ENCODE measurements around the gene MCRS1.

The MCRS1 gene

DNA sequence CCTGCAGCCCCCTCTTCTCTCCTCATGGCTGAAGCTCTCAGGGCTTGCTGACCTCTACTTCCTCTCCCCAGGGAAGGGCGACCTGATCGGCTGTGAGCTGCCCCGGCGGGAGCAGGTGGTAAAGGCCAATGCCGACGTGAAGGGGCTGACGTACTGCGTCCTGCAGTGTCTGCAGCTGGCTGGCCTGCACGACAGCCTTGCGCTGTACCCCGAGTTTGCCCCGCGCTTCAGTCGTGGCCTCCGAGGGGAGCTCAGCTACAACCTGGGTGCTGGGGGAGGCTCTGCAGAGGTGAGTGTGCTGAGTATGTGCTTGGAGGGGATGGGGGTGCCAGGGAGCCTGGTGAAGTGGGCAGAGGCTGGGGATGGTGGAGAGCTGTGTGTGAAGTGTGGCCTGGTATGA, 13.7 kb downstream of the MCRS1 start:
- no peak for DNase-seq

GRCh38 chr12:49553512-49554088, 14.3 kb downstream of the MCRS1 start:
- no peak for DNase-seq

DNA sequence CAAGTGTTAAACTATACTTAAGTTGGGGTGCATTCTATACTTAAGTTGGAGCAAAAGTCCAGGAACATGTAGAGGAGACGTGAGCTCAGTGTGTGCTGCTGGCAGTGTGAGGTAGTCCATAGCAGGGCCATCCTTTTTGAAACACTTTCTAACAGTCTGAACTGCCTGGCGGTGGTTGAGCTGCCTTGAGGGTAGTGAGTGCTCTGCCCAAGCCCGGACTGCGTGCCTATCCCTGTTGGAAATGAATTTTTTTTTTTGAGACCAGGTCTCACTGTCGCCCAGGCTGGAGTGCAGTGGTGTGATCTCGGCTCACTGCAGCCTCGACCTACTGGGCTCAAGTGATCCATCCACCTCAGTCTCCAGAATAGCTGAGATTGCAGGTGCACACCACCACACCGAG, 15.0 kb downstream of the MCRS1 start:
- no peak for DNase-seq

DNA sequence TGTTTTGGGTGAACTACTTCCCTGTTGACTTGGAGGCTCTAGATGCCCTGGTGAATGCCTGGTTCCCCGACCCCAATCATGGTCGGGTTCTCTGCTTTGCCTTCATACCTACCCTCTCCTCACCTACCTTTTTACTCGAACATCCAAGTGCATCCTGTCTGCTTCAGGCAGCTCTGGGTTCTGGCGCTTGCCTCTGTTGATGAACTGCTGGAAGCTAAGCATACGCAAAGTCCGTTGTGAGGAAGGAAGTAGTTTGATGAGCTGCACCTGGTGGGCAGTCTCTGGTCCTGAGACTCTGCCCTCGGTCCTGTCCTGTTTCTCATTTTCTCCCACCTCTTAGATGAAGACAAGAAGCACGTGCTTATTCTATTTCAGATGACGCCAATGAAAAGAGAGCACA, 15.5 kb downstream of the MCRS1 start:
- no peak for DNase-seq

DNA sequence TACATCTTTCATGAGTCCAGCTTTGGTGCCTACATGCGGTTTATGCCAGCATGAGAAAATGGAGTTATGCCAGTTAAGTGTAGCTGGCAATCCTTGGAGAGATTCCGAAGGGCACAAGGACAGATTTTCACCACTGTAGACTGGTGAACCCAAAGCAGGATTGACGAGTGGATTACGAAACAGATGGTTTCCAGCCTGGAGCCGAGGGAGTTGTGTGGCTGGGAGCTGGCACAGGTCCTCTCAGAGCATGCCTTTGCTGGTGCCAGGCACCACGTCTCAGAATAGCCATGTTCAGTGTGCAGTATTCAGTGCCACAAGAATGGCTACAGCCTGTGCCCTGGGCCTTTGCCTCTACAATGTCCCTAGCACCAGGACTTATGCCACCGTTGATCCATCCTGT, 15.9 kb downstream of the MCRS1 start:
- no peak for DNase-seq

- no peak for DNase-seq
These were observed 17.2 kb downstream of the MCRS1 start for GRCh38 chr12:49550693-49551252.

GRCh38 chr12:49549735-49550692, 17.9 kb downstream of the MCRS1 start:
- DNase-seq = no peak

GRCh38 chr12:49548822-49549648, 18.9 kb downstream of the MCRS1 start:
- no peak for DNase-seq

GRCh38 chr12:49548481-49548821, 19.5 kb downstream of the MCRS1 start:
- no peak for DNase-seq

DNA sequence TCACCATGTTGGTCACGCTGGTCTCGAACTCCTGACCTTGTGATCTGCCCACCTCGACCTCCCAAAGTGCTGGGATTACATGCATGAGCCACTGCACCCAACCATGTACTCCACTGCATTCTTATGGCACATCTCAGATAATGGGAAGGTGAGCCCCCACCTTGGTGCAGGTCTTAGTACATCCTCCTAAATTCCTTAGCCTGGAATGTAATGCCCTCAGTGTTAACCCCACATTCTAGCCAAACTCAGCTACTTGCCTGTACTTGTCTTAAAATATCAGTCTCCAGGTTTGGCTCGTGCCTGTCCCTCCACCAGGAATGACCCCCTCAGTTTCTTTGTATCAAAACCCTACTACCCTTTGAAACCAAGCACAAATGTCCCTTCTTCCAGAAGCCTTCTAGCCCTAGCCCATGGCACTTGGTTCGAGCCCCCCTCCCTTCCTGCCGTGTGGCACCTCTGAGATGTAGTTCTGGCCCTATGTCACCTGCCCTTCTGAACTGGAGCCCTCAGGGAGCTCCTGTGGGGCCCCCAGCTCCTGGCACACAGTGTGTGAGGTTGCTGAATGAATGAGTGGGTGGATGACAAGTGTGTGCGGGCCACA, 20.8 kb downstream of the MCRS1 start:
- no peak for DNase-seq

- no peak for DNase-seq
These were observed 21.5 kb downstream of the MCRS1 start for GRCh38 chr12:49546481-49546880.

DNA sequence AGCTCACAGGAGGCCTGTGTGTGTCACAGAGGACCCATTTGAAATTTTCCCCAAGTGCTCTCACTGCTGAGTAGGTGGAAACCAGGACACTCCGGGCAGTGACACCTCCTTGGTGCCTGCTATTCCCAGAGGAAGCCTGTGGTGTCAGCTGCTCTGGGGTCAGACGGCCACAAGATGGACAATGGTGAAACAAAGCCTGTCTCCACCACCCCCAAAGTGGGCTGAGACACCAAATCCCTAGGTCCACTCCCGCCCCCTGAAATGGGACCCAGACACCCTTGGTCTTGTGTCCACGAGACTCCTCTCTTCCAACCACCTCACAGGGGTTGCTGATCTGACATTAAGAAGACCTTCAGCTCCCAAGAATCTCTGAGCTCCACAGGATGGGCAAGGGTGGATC, 22.1 kb downstream of the MCRS1 start:
- no peak for DNase-seq

- DNase-seq = no peak
These were observed 23.8 kb downstream of the MCRS1 start for GRCh38 chr12:49543914-49544815.

DNA sequence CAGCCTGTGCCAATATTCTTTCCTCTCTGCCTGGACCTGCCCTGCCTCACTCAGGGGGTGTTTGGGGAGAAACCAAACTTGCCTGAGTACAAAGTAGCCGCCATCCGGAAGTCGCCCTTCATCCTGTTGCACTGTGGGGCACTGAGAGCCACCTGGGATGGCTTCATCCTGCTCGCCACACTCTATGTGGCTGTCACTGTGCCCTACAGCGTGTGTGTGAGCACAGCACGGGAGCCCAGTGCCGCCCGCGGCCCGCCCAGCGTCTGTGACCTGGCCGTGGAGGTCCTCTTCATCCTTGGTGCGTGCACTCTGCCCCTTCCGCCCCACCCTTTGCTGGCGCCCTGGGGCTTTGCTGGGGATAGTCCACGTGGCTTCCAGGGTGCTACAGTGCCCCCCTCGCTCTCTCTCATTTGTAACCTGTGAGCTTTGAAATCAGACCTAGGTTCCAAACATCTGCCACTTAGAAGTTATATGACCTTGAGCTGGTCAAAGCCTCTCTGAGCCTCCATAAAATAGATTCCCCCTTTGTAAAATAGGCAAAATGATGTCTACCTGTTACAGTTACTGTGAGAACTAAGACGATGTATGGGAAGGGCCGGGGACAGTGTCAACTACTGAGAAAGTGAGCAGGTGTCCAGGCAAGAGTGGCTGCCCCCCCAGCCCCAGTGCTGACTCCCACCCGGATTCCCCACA, 24.6 kb downstream of the MCRS1 start:
- DNase-seq = no peak

GRCh38 chr12:49542592-49543160, 25.3 kb downstream of the MCRS1 start:
- no peak for DNase-seq

- no peak for DNase-seq
These were observed 25.9 kb downstream of the MCRS1 start for GRCh38 chr12:49541911-49542505.

DNA sequence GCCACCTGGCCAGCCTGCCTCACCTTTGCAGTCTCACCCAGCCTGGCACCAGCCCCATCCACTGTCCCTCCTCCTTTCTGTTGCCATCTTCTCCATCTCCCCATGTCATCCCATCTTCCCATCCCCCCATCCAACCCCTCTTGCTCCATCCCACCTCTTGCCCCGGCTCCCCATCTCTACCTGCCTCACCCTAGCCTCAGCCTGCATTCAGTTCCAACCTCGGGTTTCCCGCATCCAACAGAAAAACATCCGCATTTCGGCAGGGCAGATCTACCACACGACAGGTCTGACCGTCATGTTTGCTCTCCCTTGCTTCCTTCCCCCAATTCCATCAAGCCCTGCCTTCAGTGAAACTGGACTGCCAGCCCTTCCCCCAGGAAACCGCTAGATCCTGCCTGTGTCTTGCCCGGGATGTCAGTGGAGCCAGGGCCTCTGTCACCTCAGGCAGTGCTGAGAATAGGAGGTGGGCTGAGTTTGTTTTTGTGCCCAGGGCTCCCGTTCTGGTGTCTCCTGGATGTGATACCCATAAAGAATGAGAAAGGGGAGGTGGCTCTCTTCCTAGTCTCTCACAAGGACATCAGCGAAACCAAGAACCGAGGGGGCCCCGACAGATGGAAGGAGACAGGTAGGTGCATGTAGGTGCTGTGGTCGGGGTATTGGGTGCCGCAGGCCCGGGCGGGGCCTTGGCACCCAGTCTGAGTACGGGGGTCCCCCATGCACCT, 26.6 kb downstream of the MCRS1 start:
- DNase-seq = no peak

DNA sequence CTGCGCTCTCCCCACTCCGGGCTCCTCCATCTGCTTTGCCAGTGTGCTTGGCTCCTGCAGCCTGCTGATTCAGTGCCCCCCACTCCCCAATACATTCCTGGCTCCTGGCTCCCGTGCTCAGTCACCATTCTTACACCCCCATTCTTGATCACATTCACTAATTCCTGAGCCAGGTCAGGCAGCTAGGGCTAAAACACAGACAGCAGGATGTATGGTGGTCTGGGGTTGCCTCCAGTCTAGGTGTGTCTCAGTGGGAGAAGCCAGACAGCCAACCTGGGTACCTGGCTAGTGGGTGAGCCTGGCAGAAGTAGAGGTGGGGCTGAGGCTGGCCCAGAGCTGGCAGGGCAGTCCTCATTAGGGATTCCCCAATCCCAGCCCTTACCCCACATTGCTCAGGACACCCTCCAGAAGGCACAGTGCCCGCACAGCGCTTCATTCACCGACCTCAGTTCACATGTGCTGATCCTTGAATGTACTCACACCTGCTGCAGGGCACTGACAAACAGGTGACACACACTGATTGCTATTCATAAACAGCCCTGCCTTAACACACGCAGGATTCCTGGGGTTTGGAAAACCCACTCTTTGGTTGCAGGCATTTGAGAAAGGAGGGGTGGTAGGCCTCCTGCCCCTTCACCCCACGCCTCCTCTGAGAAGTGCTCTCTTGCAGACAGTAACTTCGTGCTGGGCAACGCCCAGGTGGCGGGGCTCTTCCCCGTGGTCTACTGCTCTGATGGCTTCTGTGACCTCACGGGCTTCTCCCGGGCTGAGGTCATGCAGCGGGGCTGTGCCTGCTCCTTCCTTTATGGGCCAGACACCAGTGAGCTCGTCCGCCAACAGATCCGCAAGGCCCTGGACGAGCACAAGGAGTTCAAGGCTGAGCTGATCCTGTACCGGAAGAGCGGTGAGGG, 27.5 kb downstream of the MCRS1 start:
- DNase-seq = no peak

Measured in amniotic stem cell (primary cell).